ENCODE results near the gene CRAMP1.

- TF ChIP-seq POLR2A (IDR thresholded peaks at IDR 0.05) (no peak), CTCF (IDR thresholded peaks at IDR 0.05) (no peak)
Observed at GRCh38 chr16:1688807-1689560, 76.8 kb downstream of the CRAMP1 start.

Measured in sigmoid colon (tissue), 3 donors.